HG02943 (cell line): Measurements from ENCODE around the gene HSPA1B.
"Not testable (repeated sequence)": the region's sequence is repeated elsewhere in the genome, so short reads cannot be mapped to it uniquely, and the experiment has no call there.

Source experiments
- ATAC-seq: cut with Tn5 transposase; IDR thresholded peaks from one replicate; pipeline ENCODE4 v1.9.1; 2021; ENCODE audit warnings: mild to moderate bottlenecking, low read depth, moderate library complexity; ENCODE audit not compliant: unreplicated experiment

The HSPA1B gene

DNA sequence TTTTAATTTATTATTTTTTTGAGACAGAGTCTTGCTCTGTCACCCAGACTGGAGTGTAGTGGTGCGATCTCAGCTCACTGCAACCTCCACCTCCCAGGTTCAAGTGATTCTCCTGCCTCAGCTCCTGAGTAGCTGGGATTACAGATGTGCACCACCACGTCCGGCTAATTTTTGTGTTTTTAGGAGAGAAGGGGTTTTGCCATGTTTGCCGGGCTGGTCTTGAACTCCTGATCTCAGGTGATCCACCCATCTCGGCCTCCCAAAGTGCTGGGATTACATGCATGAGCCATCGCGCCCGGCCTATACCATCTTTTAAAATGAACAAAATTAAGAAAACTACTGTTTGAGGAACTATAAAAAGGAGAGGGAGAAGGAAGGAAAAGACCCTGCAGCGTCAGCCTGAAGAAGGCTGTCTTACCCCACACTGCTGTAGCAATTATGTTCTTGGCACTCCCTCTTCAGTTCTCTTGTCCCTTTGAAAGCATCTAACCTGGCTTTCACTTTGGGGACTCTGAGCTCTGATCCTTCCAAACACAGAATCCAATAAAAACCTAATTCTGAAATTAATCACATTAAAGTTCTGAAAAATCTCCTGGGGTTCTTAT lies 3.8 kb upstream of the HSPA1B start:
- ATAC-seq, result not testable (repeated sequence)

DNA sequence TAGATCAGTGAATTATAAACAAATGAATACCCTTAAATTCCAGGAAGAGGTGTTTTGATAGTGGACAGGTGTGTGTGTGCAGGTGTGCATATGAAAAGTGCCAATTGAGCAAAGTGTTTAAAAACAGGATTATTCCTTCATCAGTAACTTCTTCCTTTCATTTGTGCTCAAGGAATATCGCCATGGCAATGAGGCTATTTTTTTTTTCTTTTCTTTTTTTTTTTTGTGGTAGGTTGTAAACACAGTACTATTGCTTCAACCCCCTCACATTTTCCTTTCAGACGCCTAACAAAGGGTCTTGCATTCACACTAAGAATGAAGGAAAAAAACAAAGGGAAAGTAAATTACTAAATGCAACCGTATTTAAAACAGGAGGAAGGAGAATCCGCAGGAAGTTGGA lies 2.0 kb upstream of the HSPA1B start:
- ATAC-seq, result no peak

DNA sequence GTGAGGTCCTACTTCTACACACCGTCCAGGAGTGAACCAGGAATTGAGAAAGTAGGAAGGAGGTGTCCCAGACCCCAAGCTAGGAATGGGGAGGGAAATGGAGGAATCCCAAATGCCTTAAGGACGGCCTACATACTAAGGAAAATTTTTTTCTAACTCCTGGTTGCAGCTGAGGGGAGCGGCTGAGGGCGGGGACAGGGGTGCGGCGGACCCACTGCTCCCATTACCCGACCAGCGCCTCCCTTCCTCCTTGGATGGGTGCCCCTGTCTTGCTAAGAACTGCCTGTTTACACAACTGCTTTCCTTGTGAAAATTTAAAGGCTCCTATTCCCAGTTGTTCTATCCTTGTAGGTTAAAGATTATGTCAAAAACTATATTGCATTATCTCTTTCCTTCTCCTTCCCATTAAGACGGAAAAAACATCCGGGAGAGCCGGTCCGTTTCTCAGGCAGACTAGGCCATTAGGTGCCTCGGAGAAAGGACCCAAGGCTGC lies 699 bp upstream of the HSPA1B start:
- peak; percentile 8 for ATAC-seq

DNA sequence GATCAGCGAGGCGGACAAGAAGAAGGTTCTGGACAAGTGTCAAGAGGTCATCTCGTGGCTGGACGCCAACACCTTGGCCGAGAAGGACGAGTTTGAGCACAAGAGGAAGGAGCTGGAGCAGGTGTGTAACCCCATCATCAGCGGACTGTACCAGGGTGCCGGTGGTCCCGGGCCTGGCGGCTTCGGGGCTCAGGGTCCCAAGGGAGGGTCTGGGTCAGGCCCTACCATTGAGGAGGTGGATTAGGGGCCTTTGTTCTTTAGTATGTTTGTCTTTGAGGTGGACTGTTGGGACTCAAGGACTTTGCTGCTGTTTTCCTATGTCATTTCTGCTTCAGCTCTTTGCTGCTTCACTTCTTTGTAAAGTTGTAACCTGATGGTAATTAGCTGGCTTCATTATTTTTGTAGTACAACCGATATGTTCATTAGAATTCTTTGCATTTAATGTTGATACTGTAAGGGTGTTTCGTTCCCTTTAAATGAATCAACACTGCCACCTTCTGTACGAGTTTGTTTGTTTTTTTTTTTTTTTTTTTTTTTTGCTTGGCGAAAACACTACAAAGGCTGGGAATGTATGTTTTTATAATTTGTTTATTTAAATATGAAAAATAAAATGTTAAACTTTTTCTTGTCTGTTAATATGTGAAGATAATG lies 2.2 kb downstream of the HSPA1B start:
- no peak for ATAC-seq

DNA sequence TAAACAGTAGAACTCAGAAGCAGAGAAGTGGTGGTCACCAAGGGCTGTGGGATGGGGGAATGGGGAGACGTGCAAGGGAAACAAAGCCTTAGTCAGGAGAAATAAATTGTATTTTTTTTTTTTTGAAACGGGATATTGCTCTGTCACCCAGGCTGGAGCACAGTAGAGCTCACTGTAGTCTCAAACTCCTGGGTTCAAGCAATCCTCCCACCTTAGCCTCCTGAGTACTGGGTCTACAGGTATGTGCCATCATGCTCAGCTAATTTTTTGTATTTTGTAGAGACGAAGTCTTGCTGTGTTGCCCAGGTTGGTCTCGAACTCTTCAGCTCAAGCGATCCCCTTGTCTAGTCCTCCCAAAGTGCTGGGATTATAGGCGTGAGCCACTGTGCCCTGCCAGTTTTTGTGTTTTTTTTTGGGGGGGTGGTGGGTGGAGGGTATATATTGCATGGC lies 3.4 kb downstream of the HSPA1B start:
- no peak for ATAC-seq

DNA sequence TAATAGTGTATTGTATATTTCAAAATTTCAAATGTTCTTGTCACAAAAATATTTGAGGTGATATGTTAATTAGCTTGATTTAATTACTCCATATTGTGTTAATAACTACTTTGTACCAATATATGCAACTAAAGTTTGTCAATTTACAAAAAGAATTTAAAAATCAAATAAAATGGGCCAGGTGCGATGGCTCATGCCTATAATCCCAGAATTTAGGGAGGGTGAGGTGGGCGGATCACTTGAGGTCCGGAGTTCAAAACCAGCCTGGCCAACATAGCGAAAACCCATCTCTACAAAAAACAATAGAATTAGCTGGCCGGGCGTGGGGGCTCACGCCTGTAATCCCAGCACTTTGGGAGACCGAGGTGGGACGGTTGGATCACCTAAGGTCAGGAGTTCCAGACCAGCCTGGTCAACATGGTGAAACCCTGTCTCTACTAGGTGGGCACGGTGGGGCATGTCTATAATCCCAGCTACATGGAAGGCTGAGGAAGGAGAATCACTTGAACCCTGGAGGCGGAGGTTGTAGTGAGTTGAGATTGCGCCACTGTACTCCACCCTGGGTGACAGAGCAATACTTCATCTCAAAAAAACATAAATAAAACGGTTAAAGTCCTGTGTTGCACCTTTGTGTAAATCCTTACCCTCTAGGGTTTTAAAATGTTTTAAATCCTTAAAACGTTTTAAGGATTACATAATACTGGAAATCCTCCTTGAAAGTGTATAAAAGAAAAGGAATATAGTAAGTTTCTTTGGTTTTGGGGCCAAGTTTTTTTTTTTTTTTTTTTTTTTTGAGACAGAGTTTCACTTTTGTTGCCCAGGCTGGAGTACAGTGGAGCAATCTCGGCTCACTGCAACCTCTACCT lies 4.0 kb downstream of the HSPA1B start:
- ATAC-seq, result no peak

DNA sequence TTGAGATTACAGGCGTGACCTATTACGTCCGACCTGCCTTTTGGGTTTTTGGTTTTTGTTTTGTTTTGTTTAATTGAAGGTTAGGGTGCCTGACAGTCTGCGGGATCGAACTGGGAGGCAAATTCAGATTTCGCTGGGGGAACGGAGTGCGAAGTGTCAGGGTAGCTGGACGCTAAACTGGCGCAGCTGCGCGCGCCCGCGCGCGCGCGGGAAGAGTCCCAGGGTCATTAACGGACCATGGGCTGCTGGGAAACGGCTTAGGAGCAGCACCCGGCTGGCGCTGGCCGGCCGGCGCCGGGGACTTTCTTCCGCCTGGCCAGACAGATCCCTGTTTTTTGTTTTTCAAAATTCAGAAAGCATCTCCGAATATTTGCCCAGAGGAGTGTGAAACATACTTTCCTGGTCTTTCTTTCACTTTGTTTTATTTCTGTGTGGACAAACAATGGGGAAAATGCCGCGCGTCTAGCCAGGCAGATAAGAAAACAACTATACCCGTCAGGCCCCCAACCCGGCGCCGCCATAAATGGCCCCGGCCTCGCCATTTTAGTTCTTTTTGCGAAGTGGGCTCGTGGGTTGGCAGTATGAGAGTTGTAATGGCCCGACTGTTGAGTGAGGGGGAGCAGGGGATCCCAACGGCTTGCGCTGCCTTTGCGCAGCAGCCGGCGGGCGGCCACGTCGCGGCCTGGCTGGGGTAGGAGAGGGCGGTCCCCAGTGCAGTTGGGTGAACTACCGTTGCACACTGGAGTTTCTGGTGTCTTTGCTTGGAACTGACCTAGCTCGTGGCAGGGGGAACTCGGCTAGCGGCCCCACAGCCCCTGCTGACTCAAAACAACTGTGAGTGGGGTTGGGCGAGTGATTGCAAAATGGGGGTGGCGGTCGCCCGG lies 7.1 kb downstream of the HSPA1B start:
- ATAC-seq, result no peak

DNA sequence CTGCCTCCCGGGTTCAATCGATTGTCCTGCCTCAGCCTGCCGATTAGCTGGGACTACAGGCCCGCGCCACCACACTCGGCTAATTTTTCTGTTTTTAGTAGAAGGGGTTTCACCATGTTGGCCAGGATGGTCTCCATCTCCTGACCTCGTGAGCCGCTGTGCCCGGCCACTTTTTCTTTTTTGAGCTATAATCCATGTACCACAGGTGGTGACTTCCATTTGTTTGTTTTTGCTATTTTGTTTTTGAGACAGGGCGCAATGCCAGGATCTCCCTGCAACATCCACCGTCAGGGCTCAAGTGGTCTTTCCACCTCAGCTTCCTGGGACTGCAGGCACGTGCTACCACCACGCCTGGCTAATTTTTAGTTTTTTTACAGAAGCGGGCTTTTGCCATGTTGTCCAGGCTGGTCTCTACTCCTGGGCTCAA lies 8.5 kb downstream of the HSPA1B start:
- no peak for ATAC-seq

DNA sequence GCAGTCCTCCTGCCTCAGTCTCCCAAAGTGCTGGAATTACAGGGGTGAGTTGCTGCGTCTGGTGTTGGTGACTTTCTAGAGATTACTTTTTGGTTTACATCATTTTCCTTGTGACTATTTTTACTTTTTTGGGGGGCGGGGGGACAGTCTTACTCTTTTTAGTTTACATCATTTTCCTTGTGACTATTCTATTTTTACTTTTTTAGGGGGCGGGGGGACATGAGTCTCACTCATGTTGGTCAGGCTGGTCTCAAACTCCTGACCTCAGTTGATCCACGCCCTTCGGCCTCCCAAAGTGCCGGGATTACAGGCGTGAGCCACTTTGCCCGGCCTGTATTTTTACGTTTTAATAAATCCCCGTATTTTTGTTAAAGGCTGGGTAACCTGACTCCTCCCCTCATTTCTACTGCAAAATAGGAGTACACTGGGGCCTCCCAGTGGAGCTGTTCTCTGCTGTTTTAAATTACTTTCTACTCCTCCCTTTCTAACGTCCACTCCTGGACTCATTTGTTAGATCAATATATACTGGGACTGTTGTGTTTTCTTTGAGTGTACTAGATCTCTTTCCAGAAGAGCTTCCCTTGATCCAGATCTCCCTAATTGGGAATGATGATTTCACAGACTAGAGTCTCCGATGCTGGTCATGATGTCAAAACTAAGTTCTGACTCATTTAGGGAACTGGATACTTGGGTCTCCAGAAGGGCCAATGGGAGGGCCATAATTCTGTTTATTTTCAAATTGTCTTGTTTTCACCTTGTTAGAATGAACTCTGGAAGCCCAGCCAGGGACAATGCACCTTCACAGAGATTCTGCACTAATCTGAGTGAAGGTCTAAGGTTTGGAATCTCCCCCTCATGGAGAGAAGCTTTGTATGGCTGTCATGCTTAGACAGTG lies 9.2 kb downstream of the HSPA1B start:
- no peak for ATAC-seq

DNA sequence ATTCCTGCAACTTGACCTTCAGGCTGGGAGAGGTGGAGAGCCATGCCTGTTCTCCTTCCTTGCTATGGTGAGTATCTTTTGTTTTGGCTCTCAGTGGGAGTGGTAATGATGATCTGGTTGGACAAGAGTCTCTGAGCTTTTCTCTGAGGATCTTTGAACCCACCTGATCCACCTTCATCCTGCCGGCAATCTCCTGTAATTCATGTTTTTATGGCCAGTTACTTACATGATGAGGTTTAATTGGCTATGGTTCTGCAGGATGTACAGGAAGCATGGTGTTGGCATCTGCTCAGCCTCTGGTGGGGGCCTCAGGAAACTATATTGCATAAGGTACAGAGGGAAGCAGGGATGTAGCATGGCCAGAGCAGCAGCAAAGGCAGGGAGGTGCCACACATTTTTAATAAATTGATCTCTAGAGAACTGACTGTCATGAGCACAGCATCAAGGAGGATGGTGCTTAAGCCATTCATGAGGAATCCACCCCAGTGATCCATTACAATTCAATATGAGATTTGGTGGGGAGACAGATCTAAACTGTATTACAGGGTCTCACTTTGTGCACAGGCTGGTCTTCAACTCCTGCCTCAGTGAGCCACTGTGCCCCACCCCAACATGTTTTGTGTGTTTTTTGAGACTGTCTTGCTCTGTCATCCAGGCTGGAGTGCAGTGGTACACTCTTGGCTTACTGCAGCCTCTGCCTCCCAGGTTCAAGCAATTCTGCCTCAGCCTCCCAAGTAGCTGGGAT lies 10.0 kb downstream of the HSPA1B start:
- no peak for ATAC-seq

DNA sequence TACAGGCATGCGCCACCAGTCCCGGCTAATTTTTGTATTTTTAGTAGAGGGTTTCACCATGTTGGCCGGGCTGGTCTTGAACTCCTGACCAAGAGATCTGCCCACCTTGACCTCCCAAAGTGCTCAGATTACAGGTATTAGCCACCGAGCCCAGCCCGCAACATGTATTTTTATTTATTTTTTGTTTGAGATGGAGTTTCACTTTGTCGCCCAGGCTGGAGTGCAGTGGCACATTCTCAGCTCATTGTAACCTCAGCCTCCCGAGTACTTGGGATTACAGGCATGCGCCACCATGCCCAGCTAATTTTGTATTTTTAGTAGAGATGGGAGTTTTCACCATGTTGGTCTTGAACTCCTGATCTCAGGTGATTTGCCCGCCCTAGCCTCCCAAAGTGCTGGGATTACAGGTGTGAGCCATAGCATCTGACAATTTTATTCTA lies 10.6 kb downstream of the HSPA1B start:
- not testable (repeated sequence) for ATAC-seq

DNA sequence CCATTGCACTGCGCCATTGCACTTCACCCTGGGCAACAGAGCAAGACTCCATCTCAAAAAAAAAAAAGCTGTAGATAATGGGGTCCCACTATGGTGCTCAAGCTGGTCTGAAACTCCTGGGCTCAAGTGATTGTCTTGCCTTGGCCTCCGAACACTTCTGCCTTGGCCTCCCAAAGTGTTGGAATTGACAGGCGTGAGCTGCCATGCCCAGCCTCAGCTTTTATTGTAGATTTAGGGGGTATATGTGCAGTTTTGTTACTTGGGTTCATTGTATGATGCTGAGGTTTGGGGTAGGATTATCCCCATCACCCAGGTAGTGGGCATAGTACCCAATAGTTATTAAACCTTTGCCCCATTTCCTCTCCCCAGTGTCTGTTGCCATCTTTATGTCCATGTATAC lies 11.4 kb downstream of the HSPA1B start:
- no peak for ATAC-seq

DNA sequence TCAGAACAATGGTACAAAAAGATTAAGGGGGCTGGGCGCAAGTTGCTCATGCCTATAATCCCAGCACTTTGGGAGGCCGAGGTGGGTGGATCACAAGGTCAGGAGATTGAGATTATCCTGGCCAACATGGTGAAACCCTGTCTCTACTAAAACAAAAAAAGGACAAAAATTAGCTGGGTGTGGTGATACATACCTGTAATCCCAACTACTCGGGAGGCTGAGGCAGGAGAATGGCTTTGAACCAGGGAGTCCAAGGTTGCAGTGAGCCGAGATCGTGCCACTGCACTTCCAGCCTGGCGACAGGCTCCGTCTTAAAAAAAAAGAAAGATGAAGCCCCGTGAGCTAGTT lies 12.2 kb downstream of the HSPA1B start:
- ATAC-seq, result not testable (repeated sequence)

DNA sequence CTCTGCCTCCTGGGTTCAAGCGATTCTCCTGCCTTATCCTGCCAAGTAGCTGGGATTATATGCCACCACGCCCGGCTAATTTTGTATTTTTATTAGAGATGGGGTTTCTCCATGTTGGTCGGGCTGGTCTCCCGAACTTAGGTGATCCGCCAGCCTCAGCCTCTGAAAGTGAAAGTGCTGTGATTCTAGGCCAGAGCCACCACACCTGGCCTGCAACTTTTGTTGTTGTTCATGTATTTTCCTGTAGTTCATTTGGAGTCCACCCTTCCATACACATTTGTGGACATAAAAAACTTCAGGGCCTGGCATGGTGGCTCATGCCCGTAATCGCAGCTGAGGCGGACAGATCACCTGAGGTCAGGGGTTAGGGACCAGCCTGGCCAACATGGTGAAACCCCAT lies 14.5 kb downstream of the HSPA1B start:
- ATAC-seq, result no peak

DNA sequence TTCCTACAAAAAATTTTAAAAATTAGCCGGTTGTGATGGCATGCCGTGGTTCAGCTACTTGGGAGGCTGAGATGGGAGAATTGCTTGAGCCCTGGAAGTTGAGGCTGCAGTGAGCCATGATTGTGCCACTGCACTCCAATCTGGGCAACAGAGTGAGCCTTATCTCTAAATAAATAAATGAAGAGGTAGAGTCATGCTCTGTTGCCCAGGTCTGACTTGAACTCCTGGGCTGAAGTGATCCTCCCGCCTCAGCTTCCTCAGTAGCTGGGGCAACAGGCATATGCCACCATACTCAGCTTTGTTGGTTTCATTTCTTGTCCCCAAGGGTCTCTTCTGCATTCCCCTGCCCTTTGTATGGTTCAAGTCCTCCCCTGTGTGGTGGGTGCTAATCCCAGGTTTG lies 17.0 kb downstream of the HSPA1B start:
- no peak for ATAC-seq

DNA sequence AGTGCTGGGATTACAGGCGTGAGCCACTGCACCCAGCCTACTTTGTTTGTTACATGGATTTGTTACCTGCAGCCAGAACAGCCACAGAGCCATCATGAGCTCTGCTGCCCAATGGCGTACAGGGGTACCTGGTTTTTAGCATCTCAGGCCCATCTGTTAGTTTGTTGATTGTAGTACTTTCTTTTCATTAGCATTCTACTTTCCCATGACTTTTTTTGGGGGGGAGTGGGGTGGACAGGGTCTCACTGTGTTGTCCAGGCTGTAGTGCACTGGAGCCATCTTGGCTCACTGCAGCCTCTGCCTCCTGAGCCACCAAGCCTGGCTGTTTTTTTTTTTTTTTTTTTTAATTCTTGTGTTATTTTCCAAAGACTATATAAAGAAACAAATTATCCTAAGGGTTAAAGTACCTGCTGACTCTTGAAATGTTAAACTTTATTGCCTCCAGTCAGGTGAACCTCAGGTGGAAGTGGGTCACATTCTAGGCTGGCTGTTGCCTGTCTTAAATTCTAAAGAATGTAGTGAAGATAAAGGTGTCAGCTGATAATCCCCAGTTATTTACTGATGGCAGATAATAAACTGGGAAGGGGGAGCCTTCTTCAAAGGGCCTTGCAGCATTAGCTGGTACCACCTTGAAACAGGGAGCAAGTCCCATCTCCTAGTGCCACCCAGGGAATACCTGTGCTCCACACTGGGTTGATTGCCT lies 19.9 kb downstream of the HSPA1B start:
- ATAC-seq, result no peak

DNA sequence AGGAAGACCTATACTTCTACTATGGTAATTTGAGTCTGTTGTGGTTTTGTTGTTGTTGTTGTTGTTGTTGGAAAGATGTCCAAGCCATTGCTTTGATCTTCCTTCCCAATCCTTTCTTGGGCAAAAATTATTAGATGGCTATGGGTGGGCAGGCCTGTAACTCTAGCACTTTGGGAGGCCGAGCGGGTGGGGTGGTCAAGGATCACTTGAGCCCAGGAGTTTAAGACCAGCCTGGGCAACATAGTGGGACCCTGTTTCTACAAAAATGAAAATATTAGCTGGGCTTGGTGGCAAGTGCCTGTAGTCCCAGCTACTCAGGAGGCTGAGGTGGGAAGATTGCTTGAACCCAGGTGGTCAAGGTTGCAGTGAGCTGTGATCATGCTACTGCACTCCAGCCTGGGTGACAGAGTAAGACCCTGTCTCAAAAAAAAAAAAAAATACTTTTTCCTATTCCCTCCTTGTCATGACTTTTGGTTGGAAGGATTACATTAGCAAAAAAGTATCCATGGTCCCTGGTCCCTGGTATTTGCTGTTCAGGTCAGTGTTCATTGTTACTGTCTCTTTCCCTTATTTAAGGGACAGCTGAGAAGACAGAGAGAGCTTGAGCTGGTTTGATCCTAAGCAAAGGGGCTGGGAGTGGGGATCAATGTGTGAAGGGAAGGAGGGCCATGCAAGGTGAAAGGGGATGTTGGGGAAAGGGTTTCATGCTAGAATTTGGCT lies 23.4 kb downstream of the HSPA1B start:
- no peak for ATAC-seq

DNA sequence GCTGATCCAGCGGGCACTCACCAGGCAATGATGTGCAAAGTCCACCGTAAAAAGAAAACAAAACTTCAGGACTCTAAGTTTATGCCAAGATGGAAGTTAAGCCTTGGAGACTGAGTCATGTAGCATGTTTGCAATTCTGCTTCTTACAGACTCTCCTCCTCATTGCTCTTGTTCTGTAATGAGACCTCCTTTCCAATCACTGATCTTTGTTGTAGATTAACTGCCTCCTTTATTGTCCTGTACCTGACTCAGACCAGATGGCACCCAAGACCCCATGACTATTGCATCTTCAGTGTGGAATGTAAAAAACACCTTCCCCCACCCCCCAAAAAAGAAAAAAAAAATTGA lies 23.9 kb downstream of the HSPA1B start:
- no peak for ATAC-seq
